Measurements from ENCODE around the gene EWSR1.

Gene EWSR1

DNA sequence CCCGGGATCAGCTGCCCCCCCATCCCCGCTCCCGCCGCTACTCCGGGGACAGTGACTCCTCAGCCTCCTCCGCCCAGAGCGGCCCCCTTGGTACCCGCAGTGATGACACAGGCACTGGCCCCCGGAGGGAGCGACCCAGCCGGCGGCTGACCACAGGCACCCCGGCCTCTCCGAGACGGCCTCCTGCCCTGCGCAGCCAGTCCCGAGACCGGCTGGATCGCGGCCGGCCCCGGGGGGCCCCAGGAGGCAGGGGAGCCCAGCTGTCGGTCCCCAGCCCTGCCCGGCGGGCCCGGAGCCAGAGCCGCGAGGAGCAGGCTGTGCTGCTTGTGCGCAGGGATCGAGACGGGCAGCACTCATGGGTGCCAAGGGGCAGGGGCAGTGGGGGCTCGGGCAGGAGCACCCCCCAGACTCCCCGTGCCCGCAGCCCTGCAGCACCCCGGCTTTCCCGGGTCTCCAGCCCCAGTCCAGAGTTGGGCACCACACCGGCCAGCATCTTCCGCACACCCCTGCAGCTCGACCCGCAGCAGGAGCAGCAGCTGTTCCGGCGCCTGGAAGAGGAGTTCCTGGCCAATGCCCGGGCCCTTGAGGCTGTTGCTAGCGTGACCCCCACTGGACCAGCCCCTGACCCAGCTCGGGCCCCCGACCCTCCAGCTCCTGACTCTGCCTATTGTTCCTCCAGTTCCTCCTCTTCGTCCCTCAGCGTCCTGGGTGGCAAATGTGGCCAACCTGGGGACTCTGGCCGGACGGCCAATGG is 43.6 kb downstream of the EWSR1 start:
- no peaks in the 10 kb centered on the region for H3K36me3 ChIP-seq (ENCODE audit: insufficient read depth, low read length)
- no peaks in the 10 kb centered on the region for H3K79me2 ChIP-seq (ENCODE audit: insufficient read depth, low read length)
- no peaks in the 10 kb centered on the region; the same call in 1 of the 2 replicates for H3F3A ChIP-seq (ENCODE audit: low read depth)
- peaks cover 24% of the 10 kb centered on the region for H3K4me1 ChIP-seq (ENCODE audit: insufficient read depth, low read length, poor library complexity, severe bottlenecking)
- no peak overlapping the region for H3K4me2 ChIP-seq (ENCODE audit: low read depth, low read length, poor library complexity, severe bottlenecking)
- H3K9ac ChIP-seq (ENCODE audit: low read depth, low read length, poor library complexity, severe bottlenecking): no peak overlapping the region
- TF ChIP-seq, protein P1, sequence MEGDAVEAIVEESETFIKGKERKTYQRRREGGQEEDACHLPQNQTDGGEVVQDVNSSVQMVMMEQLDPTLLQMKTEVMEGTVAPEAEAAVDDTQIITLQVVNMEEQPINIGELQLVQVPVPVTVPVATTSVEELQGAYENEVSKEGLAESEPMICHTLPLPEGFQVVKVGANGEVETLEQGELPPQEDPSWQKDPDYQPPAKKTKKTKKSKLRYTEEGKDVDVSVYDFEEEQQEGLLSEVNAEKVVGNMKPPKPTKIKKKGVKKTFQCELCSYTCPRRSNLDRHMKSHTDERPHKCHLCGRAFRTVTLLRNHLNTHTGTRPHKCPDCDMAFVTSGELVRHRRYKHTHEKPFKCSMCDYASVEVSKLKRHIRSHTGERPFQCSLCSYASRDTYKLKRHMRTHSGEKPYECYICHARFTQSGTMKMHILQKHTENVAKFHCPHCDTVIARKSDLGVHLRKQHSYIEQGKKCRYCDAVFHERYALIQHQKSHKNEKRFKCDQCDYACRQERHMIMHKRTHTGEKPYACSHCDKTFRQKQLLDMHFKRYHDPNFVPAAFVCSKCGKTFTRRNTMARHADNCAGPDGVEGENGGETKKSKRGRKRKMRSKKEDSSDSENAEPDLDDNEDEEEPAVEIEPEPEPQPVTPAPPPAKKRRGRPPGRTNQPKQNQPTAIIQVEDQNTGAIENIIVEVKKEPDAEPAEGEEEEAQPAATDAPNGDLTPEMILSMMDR (conservative IDR thresholded peaks at IDR 0.05; ENCODE audit: low read length): no peak
- TF ChIP-seq EZH2phosphoT487 (IDR thresholded peaks at IDR 0.05; ENCODE audit: borderline replicate concordance): no peak
- no peaks in the 10 kb centered on the region for H3K27me3 ChIP-seq (ENCODE audit: insufficient read depth, low read length, poor library complexity, severe bottlenecking)
- H3K4me3 ChIP-seq (ENCODE audit: low read length, poor library complexity, severe bottlenecking): no peak overlapping the region
- H3K9me2 ChIP-seq (replicated peaks; ENCODE audit: low read depth, low read length): no peaks in the 10 kb centered on the region
- H3K9me3 ChIP-seq (ENCODE audit: insufficient read depth, low read depth, low read length): no peaks in the 10 kb centered on the region
- H4K20me1 ChIP-seq (ENCODE audit: insufficient read depth, low read length, poor library complexity, severe bottlenecking): no peaks in the 10 kb centered on the region
- H2AFZ ChIP-seq (ENCODE audit: low read length): no peak overlapping the region

DNA sequence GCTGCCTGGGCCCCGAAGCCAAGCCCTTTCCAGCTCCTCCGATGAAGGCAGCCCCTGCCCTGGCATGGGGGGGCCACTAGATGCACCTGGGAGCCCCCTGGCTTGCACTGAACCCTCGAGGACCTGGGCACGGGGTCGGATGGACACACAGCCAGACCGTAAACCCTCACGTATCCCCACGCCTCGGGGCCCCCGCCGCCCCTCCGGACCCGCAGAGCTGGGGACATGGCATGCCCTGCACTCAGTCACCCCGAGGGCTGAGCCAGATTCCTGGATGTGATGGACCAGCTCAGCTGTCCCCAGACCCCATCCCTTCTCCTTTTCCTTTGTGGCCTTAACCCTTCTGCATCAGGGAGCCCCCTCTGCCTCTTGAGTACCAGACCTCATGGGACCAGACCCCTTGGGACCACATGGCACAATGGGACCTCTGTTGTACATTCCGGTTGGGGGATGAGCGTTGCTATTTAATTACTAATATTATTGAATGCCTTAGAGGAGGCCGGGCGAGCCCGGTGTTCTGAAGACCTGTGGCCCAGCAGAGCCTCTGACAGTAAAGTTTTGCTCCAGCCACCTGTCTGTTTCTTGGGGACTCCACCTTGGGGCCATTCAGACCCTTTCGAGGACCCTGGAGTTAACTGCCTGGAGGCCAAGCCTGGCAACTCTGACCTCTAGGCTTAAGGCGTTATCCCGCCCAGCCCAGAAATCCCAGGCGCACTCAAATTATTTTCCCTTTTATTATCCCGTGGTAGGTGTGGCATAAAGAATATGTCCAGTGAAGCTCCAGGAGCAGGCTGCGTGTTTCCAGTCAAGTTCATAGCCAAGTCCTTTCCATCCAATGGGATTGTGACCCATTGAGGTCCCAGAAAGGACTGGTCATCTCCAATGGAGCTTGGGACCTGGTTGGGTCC is 44.4 kb downstream of the EWSR1 start:
- H3K4me3 ChIP-seq (ENCODE audit: low read length, poor library complexity, severe bottlenecking): no peak overlapping the region
- H3K4me2 ChIP-seq (ENCODE audit: low read depth, low read length, poor library complexity, severe bottlenecking): no peak overlapping the region
- H3K9me3 ChIP-seq (ENCODE audit: insufficient read depth, low read depth, low read length): no peaks in the 10 kb centered on the region
- H4K20me1 ChIP-seq (ENCODE audit: insufficient read depth, low read length, poor library complexity, severe bottlenecking): no peaks in the 10 kb centered on the region
- no peak for TF ChIP-seq EZH2phosphoT487 (IDR thresholded peaks at IDR 0.05; ENCODE audit: borderline replicate concordance)
- TF ChIP-seq, protein P1 (conservative IDR thresholded peaks at IDR 0.05; ENCODE audit: low read length): no peak
- no peaks in the 10 kb centered on the region for H3K79me2 ChIP-seq (ENCODE audit: insufficient read depth, low read length)
- peaks cover 20% of the 10 kb centered on the region for H3K4me1 ChIP-seq (ENCODE audit: insufficient read depth, low read length, poor library complexity, severe bottlenecking)
- H3K27me3 ChIP-seq (ENCODE audit: insufficient read depth, low read length, poor library complexity, severe bottlenecking): no peaks in the 10 kb centered on the region
- no peak overlapping the region for H2AFZ ChIP-seq (ENCODE audit: low read length)
- H3K9ac ChIP-seq (ENCODE audit: low read depth, low read length, poor library complexity, severe bottlenecking): no peak overlapping the region
- H3F3A ChIP-seq (ENCODE audit: low read depth): no peaks in the 10 kb centered on the region; the same call in 1 of the 2 replicates
- H3K36me3 ChIP-seq (ENCODE audit: insufficient read depth, low read length): no peaks in the 10 kb centered on the region
- H3K9me2 ChIP-seq (replicated peaks; ENCODE audit: low read depth, low read length): no peaks in the 10 kb centered on the region

DNA sequence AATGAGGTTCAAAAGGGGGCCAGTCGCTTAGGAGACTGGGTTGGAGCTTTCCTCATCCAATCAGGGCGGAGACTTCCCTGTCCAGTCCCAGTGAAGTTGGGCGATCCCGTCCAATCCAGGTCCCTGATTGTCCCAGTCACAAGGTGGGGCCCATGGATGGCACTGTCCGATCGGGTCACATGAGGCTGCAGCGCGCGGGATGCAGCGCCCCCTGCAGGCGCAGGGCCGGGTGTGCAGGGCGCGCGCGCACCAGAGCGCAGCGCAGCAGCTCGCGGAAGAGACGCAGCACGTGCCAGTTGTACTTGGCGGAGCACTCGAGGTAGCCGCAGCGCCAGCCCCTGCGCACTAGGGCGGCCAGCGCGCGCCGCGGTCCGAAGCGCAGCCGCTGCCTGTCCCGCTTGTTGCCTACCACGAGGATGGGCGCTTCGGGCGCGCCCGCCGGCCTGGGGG is 45.1 kb downstream of the EWSR1 start:
- Histone ChIP-seq H3K4me3 (ENCODE audit: low read length, poor library complexity, severe bottlenecking) (no peak overlapping the region), H3K9me2 (replicated peaks; ENCODE audit: low read depth, low read length) (no peaks in the 10 kb centered on the region), H3K4me1 (ENCODE audit: insufficient read depth, low read length, poor library complexity, severe bottlenecking) (peaks cover 16% of the 10 kb centered on the region), H3K9me3 (ENCODE audit: insufficient read depth, low read depth, low read length) (no peaks in the 10 kb centered on the region), H3K36me3 (ENCODE audit: insufficient read depth, low read length) (no peaks in the 10 kb centered on the region), H3K27me3 (ENCODE audit: insufficient read depth, low read length, poor library complexity, severe bottlenecking) (no peaks in the 10 kb centered on the region), H3F3A (ENCODE audit: low read depth) (no peaks in the 10 kb centered on the region; the same call in 1 of the 2 replicates), H3K9ac (ENCODE audit: low read depth, low read length, poor library complexity, severe bottlenecking) (no peak overlapping the region), H3K79me2 (ENCODE audit: insufficient read depth, low read length) (no peaks in the 10 kb centered on the region), H2AFZ (ENCODE audit: low read length) (no peak overlapping the region), H4K20me1 (ENCODE audit: insufficient read depth, low read length, poor library complexity, severe bottlenecking) (no peaks in the 10 kb centered on the region), H3K4me2 (ENCODE audit: low read depth, low read length, poor library complexity, severe bottlenecking) (no peak overlapping the region)
- TF ChIP-seq EZH2phosphoT487 (IDR thresholded peaks at IDR 0.05; ENCODE audit: borderline replicate concordance): no peak
- TF ChIP-seq, protein P1 (conservative IDR thresholded peaks at IDR 0.05; ENCODE audit: low read length): peak; percentile 54

Data from Loucy (cell line).